Measurements from ENCODE around the gene CNTNAP5. TPM values are rescaled to one million over a fixed set of nuclear protein-coding genes. Genes with fewer than 3 reads are reported as not detected.

CNTNAP5 gene
- polyA plus RNA-seq, 1 experiment = not detected

DNA sequence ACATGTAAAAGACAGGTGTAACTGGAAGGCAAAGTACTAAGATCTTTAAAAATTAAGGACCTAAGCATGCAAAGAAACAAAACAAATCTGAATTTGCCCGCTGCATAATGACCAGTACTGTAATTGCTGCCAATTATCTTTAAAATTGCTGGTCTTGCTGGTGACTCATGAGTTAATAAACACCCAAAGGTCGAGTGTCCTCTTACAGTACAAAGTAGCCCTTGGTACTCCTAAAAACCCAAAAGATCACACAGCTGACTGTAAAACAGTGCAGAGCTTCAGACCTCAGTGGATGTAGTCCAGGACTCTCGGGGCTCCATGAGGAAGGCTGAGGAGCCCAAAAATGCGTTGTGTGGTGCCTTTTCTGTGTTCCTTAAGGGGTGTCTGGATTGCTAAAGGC, 308.7 kb downstream of the CNTNAP5 start:
- H3K27me3 ChIP-seq (ENCODE audit: control insufficient read depth, insufficient read depth, low read length) = no peaks in the 10 kb centered on the region
- ChIA-PET CTCF (no interaction called here), POLR2A (no interaction called here)
- TF ChIP-seq, protein P1, sequence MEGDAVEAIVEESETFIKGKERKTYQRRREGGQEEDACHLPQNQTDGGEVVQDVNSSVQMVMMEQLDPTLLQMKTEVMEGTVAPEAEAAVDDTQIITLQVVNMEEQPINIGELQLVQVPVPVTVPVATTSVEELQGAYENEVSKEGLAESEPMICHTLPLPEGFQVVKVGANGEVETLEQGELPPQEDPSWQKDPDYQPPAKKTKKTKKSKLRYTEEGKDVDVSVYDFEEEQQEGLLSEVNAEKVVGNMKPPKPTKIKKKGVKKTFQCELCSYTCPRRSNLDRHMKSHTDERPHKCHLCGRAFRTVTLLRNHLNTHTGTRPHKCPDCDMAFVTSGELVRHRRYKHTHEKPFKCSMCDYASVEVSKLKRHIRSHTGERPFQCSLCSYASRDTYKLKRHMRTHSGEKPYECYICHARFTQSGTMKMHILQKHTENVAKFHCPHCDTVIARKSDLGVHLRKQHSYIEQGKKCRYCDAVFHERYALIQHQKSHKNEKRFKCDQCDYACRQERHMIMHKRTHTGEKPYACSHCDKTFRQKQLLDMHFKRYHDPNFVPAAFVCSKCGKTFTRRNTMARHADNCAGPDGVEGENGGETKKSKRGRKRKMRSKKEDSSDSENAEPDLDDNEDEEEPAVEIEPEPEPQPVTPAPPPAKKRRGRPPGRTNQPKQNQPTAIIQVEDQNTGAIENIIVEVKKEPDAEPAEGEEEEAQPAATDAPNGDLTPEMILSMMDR (IDR thresholded peaks at IDR 0.05; ENCODE audit: insufficient read depth, low read depth, low read length) = no peak
- DNase-seq (ENCODE audit: low read depth) = no peak
- H3K4me3 ChIP-seq (ENCODE audit: low read depth, low read length) = no peak overlapping the region
- no peaks in the 10 kb centered on the region for H3K36me3 ChIP-seq (ENCODE audit: control insufficient read depth, insufficient read depth, low read length)

DNA sequence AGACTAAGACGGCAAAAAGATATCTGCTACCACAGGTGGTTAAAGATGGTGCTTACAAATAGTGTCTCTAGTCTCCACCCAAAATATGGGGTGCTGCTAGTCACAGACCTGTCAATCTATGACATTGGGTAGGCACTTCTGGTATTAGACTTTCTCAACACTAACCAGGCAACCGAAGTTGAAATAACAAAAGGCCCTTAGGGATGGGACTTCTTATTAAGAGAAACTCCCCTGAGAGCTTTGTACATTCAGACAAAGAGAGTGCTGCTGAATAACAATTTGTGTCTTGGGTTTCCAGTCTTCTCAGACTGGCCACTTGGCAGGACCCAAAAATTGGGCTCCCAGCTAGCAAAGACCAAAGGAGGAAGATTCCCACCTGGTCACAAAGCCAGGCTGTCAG, 310.0 kb downstream of the CNTNAP5 start:
- CTCF ChIA-PET = no interaction called here
- no peaks in the 10 kb centered on the region for H3K36me3 ChIP-seq (ENCODE audit: control insufficient read depth, insufficient read depth, low read length)
- POLR2A ChIA-PET = no interaction called here
- H3K4me3 ChIP-seq (ENCODE audit: low read depth, low read length) = no peak overlapping the region
- TF ChIP-seq, protein P1 (IDR thresholded peaks at IDR 0.05; ENCODE audit: insufficient read depth, low read depth, low read length) = no peak
- H3K27me3 ChIP-seq (ENCODE audit: control insufficient read depth, insufficient read depth, low read length) = no peaks in the 10 kb centered on the region
- DNase-seq (ENCODE audit: low read depth) = no peak

DNA sequence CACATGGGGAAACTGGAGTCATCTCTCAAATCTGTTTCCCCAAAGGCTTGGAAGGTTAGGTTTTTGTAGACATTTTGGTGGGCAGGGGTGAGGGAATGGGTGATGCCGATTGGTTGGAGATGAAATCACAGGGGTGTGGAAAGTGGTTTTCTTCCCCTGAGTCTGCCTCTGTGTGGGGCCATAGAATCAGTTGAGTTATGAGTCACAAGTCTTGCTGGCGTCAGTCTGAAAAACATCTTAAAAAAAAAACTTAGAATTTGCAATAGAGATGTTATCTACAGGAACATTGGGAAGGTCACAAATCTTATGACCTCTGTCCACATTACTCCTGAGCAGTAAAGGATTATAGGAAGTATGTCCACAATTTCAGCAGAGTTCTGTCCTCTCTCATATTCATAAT, 314.6 kb downstream of the CNTNAP5 start:
- Histone ChIP-seq H3K27me3 (ENCODE audit: control insufficient read depth, insufficient read depth, low read length) (no peaks in the 10 kb centered on the region), H3K4me3 (ENCODE audit: low read depth, low read length) (no peak overlapping the region), H3K36me3 (ENCODE audit: control insufficient read depth, insufficient read depth, low read length) (no peaks in the 10 kb centered on the region)
- ChIA-PET CTCF (no interaction called here), POLR2A (no interaction called here)
- no peak for DNase-seq (ENCODE audit: low read depth)
- TF ChIP-seq, protein P1 (IDR thresholded peaks at IDR 0.05; ENCODE audit: insufficient read depth, low read depth, low read length) = no peak

DNA sequence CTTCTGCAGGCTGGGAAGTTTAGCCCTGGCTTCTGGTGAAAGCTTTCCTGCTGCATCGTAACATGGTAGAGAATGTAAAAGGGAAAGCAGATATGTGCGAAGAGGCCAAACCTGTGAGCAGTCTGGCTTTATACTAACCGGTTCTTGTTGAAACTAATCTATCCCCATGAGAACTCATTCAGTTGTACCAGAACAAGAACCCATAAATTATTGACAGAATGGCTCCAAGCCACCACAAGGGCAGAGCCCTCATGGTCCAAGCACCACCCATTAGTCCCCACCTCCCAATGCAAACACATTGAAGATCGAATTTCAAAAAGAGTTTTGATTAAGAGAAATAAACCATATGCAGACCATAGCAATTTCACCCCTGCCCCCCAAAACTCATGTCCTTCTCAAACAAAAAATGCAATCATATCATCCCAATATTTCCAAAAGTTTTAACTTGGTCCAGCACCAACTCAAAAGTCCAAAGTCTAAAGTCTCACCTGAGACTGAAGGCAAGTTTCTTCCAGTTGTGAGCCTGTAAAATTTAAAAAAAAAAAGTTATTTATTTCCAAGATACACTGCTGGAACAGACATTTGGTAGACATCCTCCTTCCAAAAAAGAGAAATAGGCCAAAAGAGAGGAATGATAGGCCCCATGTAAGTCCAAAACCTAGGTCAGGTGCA, 318.9 kb downstream of the CNTNAP5 start:
- Histone ChIP-seq H3K36me3 (ENCODE audit: control insufficient read depth, insufficient read depth, low read length) (no peaks in the 10 kb centered on the region), H3K4me3 (ENCODE audit: low read depth, low read length) (no peak overlapping the region), H3K27me3 (ENCODE audit: control insufficient read depth, insufficient read depth, low read length) (no peaks in the 10 kb centered on the region)
- CTCF ChIA-PET = no interaction called here
- DNase-seq (ENCODE audit: low read depth) = no peak
- TF ChIP-seq, protein P1 (IDR thresholded peaks at IDR 0.05; ENCODE audit: insufficient read depth, low read depth, low read length) = no peak
- POLR2A ChIA-PET = no interaction called here

DNA sequence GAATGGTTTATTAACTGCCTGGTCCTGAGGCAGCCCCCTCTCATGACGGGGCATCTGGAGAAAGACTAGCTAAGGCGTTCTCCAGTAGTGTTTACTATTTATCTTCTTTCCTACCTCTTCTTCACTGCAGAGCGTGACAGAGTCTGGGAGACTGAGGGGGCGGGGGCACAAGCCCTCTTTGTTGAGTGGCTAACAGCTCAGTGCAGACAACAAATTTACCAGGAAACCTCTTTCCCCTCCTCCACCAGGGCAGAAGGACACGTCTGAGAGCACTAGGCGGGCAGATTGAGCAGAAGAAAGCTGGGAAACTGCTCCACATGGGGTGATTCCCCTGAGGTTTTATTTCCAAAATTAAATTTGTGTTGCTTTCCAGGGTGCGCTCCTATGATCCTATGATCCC, 322.1 kb downstream of the CNTNAP5 start:
- Histone ChIP-seq H3K27me3 (ENCODE audit: control insufficient read depth, insufficient read depth, low read length) (no peaks in the 10 kb centered on the region), H3K36me3 (ENCODE audit: control insufficient read depth, insufficient read depth, low read length) (no peaks in the 10 kb centered on the region), H3K4me3 (ENCODE audit: low read depth, low read length) (no peak overlapping the region)
- no peak for DNase-seq (ENCODE audit: low read depth)
- ChIA-PET CTCF (no interaction called here), POLR2A (no interaction called here)
- TF ChIP-seq, protein P1 (IDR thresholded peaks at IDR 0.05; ENCODE audit: insufficient read depth, low read depth, low read length) = no peak

Data from BJ (cell line).